Measurements from ENCODE around the gene CD27.

DNA sequence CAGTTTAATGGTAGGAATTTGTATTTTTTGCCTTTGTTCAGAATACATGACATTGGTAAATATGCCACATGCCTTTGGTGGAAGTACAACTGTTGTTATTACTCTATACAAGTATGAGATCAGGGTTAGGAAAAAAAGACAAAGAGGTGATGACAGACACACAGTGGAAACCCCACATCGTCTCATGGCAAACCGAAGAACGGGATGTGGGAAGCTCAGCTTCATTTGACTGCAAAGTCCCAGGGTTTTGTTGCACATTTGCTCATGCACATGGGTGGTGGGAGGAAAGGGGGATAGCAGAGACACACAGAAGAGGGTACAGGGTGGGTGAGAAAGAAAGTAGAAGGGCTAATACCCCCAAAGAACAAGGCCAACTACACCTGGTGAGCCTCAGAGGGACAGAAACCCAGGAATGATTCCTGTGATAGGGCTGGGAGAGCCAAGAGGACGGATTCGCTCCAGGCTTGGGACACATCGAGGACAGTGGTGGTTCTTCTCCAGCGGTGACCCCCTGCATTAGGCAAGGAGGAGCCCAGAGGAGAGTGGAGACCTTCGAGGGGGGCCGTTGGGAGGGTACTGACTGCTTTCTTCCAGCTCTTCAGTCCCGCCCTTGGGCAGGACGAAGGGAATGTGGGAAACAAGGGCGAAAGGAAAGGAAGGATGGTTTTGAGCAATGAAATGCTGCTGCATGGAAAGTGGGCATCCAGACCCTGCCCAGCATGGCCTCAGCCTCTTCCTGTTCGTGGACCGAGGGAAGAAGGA is 17.7 kb downstream of the CD27 start:
- TF ChIP-seq GATA3 (IDR thresholded peaks at IDR 0.05; ENCODE audit: low read depth, low read length) (no peak), GATA2 (IDR thresholded peaks at IDR 0.05; ENCODE audit: low read depth, low read length) (no peak)
